Panc1 (cell line): ENCODE data around the gene PJA2.

Experiments used
- CTCF ChIP-seq: fragments of 450-650 bp; IDR thresholded peaks from 2 replicates; pipeline ENCODE4 v1.5.1; 2017; ENCODE audit warnings: mild to moderate bottlenecking
- POLR2AphosphoS5 ChIP-seq: IDR thresholded peaks from 2 replicates; pipeline ENCODE4 v1.6.1; 2012; ENCODE audit warnings: mild to moderate bottlenecking, low read depth, low read length, moderate library complexity
- SIN3A ChIP-seq: IDR thresholded peaks from 2 replicates; pipeline ENCODE4 v1.6.1; 2012; ENCODE audit warnings: low read depth, mild to moderate bottlenecking, low read length, moderate library complexity, borderline replicate concordance; ENCODE audit not compliant: insufficient read depth

GRCh38 chr5:109304309-109304708 is 105.5 kb downstream of the PJA2 start:
- TF ChIP-seq CTCF (no peak), SIN3A (no peak), POLR2AphosphoS5 (no peak)
